OCI-M1 (cell line): ENCODE measurements around the gene CTAGE9.

Experiments used
- DNase-seq: peaks from one replicate; lab custom pipeline; 2025; lab: John Stamatoyannopoulos, UW

The CTAGE9 gene

GRCh38 chr6:131669891-131670290 lies 40.9 kb downstream of the CTAGE9 start:
- no peak for DNase-seq

DNA sequence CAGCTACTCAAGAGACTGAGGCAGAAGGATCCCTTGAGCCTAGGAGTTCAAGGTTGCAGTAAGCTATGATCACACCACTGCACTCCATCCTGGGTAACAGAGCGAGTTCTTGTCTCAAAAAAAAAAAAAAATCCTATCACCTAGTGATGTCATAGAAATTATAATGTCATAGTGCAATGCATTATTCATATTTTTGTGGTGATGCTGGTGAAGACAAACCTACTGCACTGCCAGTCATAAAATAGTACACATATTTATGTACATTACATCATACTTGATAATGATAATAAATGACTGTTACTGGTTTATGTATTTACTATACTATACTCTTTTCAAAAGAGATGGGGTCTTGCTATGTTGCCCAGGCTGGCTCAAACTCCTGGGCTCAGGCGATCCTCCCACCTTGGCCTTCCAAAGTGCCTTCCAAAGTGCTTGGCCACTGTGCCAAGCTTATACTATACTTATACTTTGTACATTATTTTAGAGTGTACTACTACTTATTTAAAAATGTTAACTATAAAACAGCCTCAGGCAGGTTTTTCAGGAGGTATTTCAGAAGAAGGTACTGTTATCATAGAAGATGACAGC lies 47.1 kb downstream of the CTAGE9 start:
- DNase-seq = no peak

DNA sequence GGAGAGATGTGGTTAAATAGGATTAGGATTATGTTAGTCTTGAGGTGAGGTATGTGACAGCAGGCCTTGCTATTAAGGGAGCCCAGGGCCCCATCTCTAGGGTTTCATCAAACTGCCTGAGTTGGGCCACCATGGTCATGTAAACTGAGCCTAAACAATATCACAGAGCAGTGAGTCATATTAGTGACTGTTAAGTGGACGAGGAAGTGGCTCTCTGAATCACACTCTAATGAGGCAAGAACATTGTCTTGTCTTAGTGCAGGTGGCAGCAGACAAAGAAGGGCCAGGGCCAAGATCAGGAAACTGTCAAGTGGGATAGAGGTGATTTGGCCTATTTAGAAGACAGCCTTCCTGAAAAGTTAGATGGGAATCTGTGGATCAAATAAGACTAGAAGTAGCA lies 50.6 kb downstream of the CTAGE9 start:
- peak; percentile 38 for DNase-seq
